Stromal cell of bone marrow (primary cell): ENCODE measurements around the gene POLG2.
"Not testable (repeated sequence)": the region's sequence is repeated elsewhere in the genome, so short reads cannot be mapped to it uniquely, and the experiment has no call there.

Experiments
- DNase-seq: peaks from one replicate; pipeline ENCODE4 v3.0.0-alpha.2; 2012; ENCODE audit warnings: low read depth

The POLG2 gene

GRCh38 chr17:64439956-64440355 is 56.9 kb downstream of the POLG2 start:
- no peak for DNase-seq

GRCh38 chr17:64439521-64439920 is 57.3 kb downstream of the POLG2 start:
- not testable (repeated sequence) for DNase-seq

DNA sequence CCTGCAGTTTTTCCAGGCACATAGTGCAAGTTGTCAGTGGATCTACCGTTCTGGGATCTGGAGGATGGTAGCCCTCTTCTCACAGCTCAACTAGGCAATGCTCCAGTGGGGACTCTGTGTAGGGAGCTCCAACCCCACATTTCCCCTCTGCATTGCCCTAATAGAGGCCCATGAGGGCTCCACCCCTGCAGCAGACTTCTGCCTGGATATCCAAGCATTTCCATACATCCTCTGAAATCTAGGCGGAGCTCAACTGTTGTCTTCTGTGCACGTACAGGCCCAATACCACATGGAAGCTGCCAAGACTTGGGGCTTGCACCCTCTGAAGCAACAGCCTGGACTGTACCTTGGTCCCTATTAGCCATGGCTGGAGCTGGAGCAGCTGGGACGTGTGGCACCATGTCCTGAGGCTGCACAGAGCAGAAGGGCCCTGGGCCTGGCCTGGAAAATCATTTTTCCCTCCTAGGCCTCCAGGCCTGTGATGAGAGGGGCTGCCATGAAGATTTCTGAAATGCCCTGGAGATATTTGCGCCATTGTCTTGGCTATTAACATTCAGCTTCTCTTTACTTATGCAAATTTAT is 58.8 kb downstream of the POLG2 start:
- no peak for DNase-seq

- no peak for DNase-seq
Observed at GRCh38 chr17:64431534-64431933, 65.3 kb downstream of the POLG2 start.

- DNase-seq = not testable (repeated sequence)
Observed at GRCh38 chr17:64430036-64430435, 66.8 kb downstream of the POLG2 start.

DNA sequence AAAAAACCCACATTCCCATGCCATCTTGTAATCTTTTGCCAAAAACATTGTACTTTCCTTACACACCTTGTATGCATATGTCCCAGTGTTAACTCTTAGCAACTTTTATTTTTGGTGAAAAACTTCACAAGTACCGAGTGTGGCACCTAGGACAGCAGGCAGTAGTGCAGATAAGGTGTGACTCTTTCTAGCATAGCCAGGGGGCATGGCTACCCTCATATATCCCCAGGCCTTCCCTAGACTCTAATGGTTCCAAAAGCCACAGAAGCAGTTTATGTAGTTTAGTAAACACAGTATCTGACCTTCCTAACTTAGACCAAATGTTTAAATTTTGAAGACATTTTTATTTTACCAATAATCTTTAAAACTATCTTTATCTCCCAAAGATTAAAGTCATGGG is 68.4 kb downstream of the POLG2 start:
- no peak for DNase-seq
